HPDE6-E6E7 (cell line): ENCODE results near the gene HNRNPA1.
"Not testable (repeated sequence)": the region's sequence is repeated elsewhere in the genome, so short reads cannot be mapped to it uniquely, and the experiment has no call there.

Source experiments
- DNase-seq: peaks from one replicate; pipeline ENCODE4 v3.0.0; 2011; ENCODE audit warnings: missing footprints; ENCODE audit errors: extremely low spot score

HNRNPA1 gene

GRCh38 chr12:54280468-54281260 is at the start of gene HNRNPA1:
TSS of gene HNRNPA1 (plus strand) at chr12:54280726. CDS start at chr12:54280808, 82 bp downstream.
- DNase-seq = peak; percentile 97

GRCh38 chr12:54231269-54231668 is 49.3 kb upstream of the HNRNPA1 start:
- not testable (repeated sequence) for DNase-seq

GRCh38 chr12:54232790-54233189 is 47.7 kb upstream of the HNRNPA1 start:
- no peak for DNase-seq

- DNase-seq = no peak
Observed at GRCh38 chr12:54238531-54238930, 42.0 kb upstream of the HNRNPA1 start.

GRCh38 chr12:54239620-54240019 is 40.9 kb upstream of the HNRNPA1 start:
- DNase-seq = no peak

GRCh38 chr12:54240129-54240528 is 40.4 kb upstream of the HNRNPA1 start:
- no peak for DNase-seq

- DNase-seq = no peak
Observed at GRCh38 chr12:54240971-54241588, 39.4 kb upstream of the HNRNPA1 start.

- DNase-seq = no peak
Observed at GRCh38 chr12:54246011-54246641, 34.4 kb upstream of the HNRNPA1 start.

GRCh38 chr12:54249489-54249888 is 31.0 kb upstream of the HNRNPA1 start:
- DNase-seq = no peak

GRCh38 chr12:54251667-54252284 is 28.8 kb upstream of the HNRNPA1 start:
- DNase-seq = no peak

- no peak for DNase-seq
Observed at GRCh38 chr12:54253240-54253639, 27.3 kb upstream of the HNRNPA1 start.

- DNase-seq = no peak
Observed at GRCh38 chr12:54257332-54257731, 23.2 kb upstream of the HNRNPA1 start.

GRCh38 chr12:54258201-54258681 is 22.3 kb upstream of the HNRNPA1 start:
- DNase-seq = no peak

GRCh38 chr12:54259194-54260011 is 21.1 kb upstream of the HNRNPA1 start:
- peak; percentile 70 for DNase-seq

- DNase-seq = no peak
Observed at GRCh38 chr12:54261815-54262402, 18.6 kb upstream of the HNRNPA1 start.

- no peak for DNase-seq
Observed at GRCh38 chr12:54262403-54262925, 18.1 kb upstream of the HNRNPA1 start.

GRCh38 chr12:54265364-54265812 is 15.1 kb upstream of the HNRNPA1 start:
- DNase-seq = no peak

GRCh38 chr12:54266852-54267251 is 13.7 kb upstream of the HNRNPA1 start:
- no peak for DNase-seq

- no peak for DNase-seq
Observed at GRCh38 chr12:54270345-54270744, 10.2 kb upstream of the HNRNPA1 start.

- DNase-seq = no peak
Observed at GRCh38 chr12:54272214-54272613, 8.3 kb upstream of the HNRNPA1 start.

- DNase-seq = no peak
Observed at GRCh38 chr12:54273981-54274380, 6.5 kb upstream of the HNRNPA1 start.
